CD4-positive, alpha-beta T cell treated with Interleukin-4 for 4 hours (primary cell): ENCODE results near the gene MRPL42.
"Not testable (repeated sequence)": the region's sequence is repeated elsewhere in the genome, so short reads cannot be mapped to it uniquely, and the experiment has no call there.

ENCODE experiments used
- DNase-seq: peaks from one replicate; pipeline ENCODE4 v3.0.0-alpha.2; 2020

MRPL42 gene

DNA sequence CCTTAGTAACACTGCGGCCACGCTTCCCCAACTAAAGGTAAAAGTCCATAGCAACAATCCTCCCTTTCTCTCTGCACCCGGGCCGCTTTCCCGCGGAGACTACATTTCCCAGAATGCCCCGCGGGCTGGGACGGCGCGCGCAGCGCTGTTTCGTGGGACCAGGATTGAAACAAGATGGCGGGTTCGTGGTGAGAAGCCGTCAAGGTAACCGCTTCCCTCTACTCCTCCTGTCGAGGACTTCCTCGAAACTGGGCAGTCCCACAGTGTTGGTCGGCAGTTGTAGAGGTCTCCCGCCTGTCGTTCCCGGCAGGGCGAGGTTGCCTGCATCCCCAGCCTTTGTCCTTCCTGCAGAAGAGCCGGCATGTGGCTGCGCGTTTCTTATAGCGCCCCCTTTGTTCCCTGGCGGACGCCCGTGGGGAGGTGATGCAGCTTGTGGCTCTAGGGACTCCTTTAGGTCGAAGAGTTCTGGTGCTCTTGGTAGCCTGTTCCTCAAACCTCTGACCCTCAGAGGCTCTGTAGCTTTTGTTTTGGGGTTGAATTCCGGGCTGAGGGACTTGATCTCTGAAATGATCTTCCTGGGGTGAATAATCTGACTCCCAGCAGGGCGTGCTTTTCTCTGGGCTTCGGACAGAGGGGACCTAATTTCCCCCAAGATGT lies at the start of gene MRPL42:
TSS of gene MRPL42 (plus strand) at position 164 of the 657 bp plus-strand sequence. CDS start 1,772 bp downstream, outside the sequence.
- peak; percentile 93 for DNase-seq

DNA sequence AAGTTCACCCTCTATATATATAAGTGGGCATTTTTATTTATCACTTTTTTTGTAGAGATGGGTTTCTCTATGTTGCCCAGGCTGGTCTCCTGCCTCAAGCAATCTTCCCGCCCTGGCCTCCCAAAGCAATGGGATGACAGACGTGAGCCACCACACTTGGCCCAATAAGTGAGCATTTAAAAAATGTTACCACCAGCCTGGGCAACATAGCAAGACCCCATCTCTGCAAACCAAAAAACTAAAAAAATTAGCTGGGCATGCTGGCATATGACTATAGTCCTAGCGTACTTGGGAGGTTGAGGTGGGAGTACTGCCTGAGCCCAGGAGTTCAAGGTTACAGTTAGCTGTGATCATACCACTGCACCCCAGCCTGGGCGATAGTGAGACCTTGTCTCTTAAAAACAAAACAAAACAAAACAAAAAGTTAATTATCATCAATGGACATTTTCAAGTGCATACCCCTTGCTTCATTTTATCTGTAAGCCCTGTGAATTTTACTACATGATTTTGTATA lies 49.3 kb upstream of the MRPL42 start:
- DNase-seq = no peak

DNA sequence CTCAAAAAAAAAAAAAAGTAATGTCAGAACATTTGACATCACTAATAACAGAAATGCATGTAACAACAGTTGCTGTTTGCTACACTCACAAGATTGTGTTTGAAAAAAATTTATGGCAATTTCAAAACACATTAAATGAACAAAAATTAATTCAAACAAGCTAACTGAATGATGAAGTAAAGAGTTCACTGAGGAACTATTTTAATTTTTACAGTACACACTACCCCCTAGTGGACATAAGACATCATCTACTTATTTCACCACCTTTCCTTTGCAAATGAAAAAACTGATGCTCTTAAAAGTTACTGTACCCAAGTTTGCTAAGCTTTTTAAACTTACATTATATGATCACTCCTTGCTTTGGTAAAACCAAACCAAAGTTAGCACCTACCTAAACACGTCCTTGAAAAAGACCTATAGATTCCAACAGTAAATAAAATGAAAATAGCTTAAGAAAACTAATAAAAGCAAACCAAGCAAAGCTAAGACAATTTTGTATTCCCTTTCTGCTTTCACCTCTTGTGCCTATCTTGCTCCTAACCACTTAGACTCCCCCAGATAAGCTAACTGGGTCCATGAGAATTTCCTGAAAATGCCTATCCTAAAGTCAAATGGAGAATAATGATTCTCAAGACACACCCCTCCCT lies 47.8 kb upstream of the MRPL42 start:
- DNase-seq = peak; percentile 64

DNA sequence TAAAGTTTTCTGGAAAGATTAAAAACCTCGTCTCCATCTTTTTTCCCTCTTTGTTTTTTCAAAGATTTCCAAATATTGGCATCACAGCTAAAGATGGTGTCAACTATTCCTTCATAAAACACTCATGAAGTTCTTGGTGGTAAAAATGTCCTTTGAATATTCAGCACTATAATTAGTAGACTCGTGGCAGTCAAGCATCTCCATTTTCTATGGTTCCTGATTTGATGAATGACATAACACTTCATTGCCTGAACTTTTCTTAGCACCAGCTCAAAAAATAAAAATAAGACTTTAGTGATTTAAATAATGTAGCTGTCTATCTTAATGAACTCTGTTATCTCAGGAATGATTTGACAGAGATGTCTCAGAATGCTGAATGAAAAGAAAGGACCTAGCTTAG lies 45.3 kb upstream of the MRPL42 start:
- no peak for DNase-seq

DNA sequence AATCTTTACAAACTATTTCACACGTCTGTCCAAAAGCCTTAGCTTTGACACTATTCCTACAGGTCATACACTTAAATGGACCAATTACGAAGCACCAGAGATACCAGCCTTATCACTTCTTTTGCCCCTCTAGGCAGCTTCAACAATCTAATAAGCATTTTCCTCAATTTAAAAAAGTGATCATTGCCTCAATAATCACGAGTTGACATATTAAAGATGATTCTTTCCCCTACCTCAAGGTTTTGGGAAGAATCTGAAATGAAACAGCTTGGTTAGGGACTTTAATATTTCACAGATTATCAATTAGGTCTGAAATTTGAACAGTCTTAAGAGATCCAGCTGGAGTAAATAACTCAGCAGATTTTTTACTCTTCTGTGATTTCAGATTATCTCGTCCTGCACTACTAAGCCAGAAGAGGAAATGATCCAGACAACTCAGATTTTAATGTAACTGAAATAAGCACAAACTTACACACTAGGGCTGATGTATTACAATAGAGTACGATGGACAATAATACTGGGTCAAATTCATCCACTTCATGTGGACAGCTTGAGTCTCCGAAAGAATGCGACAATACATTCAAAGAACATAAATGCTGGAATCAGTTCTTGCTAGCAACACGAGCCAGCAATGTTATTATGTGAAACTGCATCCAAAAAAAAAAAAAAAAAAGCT lies 41.4 kb upstream of the MRPL42 start:
- DNase-seq = no peak

DNA sequence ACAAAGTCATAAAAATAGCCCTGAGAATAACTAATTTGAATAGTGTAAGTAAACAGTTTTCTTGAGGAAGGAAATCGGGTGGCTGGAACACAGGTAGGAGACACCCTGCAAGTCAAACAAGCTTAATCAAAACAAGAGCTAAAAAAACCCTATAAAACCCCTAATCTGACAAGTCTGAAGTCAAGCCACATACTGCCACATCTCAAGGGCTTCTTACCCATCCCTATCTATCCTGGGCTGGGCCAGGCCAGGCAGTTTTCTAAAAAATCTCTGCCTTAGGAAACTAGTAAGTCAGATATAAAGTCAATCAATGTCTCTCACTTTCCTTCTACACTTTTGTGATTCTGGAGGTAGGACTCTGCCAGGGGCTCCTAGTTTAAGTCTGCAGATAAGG lies 40.9 kb upstream of the MRPL42 start:
- DNase-seq = peak; percentile 17

DNA sequence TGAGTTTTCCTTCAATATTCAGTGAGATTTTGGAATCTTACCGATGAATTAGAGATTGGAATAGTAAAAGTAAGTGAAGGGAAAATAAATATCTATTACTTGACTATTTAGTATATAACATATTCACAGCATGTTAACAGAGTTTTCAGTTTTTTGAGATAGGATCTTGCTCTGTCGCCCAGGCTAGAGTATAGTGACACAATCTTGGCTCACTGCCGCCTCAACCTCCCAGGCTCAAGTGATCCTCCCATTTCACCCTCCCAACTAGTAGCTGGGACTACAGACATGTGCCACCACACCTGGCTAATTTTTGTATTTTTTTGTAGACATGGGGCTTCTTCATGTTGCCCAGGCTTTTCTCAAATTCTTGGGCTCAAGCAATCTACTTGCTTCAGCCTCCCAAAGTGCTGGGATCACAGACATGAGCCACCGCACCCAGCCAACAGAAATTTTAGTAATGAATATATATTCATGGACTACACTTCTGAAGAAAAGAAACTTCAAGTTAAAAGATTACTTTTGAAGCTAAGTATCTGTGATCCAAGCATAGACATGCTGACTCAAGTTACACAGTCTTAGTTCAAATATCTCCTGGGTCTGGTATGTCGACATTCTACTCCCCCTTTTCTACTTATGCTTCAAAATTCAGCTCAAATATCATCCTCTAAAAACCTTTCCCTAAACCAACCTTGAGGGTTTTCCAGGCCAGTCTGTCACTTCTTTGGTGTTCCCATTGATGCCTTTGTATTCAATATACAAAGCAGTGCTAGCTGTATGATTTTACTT lies 39.3 kb upstream of the MRPL42 start:
- no peak for DNase-seq

DNA sequence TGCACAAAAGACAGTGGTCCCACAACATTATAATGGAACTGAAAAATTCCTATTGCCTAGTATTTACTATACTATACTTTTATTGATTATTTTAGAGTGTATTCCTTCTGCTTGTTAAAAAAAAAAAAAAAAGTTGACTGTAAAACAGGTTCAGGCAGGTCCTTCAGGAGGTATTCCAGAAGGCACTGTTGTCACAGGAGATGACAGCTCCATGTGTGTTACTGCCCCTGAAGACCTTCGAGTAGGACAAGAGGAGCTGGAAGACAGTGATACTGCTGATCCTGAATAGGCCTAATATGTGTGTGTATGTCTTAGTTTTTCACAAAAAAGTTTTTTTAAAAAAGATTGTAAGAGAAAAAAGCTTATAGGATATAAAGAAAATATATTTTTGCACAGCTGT lies 37.9 kb upstream of the MRPL42 start:
- no peak for DNase-seq

DNA sequence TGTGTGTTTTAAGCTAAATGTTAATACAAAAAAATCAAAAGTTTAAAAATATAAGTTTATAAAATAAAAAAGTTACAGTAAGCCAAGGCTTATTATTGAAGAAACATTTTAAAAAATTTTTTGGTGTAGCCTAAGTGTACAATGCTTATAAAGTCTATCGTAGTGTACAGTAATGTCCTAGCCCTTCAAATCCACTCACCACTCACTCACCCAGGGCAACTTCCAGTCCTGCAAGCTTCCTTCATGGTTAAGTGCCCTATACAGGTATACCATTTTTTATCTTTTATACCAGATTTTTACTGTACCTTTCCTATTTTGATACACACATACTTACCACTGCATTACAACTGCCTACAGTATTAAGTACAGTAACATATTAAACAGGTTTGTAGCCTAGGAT lies 37.5 kb upstream of the MRPL42 start:
- no peak for DNase-seq

DNA sequence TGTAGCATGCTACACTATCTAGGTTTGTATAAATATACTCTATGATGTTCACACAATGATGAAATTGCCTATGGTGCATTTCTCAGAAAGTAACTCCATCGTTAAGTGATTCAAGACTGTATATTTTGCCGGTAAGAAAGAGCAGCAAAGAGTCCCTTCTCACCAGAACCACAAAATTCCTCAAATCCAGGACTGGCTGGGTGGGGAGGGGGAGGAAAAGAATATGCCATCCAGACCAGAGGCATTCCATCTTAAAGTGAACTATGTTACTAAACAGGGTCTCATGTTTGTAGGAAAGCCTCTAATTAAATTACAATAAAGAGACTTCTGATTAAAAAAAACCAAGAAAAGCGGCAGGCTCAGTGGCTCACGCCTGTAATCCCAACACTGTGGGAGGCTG lies 37.0 kb upstream of the MRPL42 start:
- no peak for DNase-seq

DNA sequence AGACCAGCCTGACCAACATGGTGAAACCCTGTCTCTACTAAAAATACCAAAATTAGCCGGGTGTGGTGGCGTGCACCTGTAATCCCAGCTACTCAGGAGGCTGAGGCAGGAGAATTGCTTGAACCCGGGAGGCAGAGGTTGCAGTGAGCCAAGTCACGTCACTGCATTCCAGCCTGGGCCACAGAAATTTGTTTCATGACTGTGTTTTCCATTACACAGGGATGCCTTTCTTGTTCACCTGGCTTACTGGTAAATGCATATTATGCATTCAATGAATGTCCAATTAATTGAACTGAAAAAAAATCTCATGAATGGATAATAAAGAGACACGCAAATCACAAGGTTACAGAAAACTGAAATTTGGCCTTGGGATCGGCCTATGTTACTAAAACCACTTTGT lies 35.3 kb upstream of the MRPL42 start:
- DNase-seq = not testable (repeated sequence)

DNA sequence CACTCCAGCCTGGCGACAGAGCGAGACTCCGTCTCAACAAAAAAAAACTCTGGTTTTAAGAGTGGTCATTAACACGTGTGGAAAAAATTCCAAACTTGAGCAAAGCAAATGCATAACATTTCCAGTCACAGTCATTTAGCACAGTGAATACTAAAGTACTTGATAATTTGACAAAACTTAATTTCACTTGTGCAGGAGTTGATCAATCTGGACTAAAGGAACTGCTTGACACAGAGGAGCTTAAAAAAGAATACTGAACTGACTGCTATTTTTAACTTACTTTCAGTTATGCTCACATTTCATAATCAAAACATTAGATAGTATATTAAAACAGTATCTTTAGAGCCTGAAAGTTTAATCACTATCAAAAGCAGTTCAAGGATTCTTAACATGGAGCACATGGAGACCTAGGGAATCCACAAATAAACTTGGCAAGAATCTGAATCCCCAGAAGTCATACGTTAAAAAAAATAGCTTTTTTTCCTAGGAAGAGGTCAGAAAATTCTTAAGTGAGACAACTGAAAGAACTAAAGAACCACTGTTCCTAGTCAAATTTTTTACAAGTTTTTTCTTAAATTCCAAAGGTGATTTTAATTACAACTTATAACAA lies 33.0 kb upstream of the MRPL42 start:
- DNase-seq = no peak

DNA sequence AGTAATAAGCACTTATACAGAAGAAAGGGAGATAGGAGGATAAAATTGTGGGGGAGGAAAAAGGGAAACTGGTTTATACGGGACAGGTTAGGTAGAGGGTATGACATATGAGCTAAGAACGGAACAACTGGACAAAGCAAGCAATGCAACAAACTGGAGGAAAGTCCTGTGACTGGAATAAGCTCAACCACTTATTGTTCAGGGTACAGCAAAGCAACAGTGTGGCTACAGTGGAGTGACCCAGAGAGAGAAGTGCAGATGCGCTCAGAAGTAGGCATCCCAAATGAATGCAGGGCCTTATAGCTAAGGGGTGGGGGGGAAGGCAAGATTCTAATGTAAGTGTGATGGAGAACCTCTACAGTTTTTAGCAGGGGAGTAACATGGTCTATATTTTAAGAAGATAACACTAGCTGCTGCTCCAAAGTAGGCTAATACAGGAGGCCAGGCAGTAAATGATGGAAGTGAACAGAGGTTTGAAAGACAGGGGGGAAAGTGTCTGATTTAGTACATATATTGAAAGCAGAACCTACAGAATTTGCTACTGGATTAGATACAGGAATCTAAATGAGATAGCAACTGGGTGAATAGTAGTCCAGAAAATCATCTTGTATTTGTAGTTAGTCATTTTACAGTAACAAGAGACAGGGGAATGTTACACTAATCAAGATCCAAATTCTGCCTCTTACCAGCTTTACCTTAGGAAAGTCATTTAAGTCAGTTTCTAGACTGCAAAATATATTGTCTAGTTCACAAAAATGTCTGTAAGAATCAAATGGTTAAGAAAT lies 28.9 kb upstream of the MRPL42 start:
- DNase-seq = no peak

DNA sequence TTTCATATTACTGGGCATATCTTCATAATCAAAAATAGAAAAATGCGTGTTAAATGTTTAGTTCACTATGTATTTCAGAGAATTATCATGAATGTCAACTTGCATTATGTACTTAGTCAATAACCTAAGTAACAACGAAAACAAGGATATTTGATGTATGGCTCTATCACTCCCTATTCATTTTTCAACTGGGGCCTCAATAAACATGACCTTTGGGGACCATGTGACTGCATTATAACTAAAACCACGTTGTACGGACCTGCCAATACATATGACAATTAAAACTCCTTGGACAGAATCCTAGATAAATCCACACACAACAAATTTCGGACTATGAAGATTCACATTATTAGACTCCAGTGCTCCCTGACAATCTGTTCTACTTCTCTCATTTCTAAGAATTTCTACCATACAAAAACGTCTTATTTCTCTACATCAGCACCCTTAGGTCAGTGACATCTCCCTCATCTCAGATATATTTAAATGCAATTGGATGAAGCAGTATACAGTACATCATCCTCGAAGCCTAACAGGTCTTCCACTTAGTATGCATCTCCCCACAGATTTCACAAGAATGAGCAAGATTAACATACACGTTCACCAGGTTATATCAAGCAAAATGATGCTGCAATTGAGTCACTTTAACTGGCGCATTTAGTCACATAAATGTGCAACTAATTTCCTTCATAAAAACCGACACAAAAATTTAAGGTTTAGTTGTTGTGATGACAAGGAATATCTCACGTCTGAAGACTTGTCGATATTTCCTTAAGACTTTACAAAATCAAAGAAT lies 27.1 kb upstream of the MRPL42 start:
- peak; percentile 40 for DNase-seq

DNA sequence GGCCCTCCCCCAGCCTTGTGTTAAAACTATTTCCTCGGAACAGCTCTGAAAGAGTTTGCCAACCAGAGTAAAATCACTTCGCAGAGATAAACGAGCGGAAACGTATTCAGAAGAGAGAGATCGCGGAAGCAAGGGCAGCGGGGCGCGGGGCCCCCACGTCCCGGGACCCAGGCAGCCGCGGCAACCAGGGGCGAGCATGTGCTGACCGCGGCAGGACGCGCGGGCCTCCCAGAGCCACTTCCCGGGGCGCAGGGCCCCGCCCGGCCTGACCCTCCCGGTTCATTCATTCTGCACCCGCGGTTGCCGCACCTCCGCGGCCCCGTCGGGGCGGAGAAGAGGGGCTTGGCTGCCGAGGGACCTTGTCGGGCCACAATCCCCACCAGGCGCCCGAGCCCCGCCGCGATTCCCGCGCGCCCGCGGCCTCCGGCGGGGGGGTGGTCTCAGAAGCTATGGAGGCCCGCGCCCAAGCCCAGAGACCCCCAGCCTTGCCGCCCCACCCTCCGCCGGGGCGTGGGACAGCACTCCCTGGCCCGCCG lies 26.2 kb upstream of the MRPL42 start:
- DNase-seq = peak; percentile 48

DNA sequence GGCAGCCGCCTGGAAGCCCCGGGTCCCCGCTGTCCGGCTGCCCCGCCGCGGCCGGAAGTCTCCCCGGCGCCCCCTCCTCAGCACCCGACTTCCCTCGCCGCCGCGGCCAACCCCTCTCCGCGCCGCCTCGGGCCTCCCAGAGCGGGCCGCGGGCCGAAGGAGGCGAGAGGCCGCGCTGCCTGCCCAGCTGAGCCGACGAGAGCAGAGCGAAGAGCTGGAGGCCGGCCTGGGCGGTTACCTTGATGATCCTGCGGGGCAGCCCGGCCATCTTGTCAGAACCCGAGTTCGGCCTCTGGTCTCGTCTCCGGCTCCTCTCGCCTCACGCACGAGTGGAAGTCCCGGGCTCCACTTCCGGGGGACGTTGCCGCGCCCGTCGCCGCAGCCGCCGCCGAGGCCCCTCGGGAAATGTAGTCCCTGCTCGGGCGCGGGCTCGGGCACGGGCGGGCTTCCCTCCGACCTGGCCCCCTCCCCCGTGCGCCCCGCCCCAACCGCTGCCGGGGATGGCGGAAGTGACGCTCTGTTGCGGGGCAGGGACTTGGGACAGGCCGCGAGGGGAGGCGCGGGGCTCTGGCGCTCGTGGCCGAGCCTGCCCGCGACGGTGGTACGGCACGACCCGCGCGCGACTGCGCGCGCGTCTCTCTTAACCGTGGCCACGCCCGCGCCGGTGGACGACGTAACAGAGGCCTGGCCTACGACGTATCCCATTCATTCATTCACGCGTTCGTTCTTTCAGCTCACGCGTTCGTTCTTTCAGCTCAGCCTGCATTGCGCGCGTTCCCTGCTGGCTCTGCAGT lies 25.5 kb upstream of the MRPL42 start, which contains the start of gene UBE2N:
TSS of gene UBE2N (minus strand) at position 331 of the 794 bp plus-strand sequence. CDS start at position 268, 63 bp downstream.
- DNase-seq = peak; percentile 94

DNA sequence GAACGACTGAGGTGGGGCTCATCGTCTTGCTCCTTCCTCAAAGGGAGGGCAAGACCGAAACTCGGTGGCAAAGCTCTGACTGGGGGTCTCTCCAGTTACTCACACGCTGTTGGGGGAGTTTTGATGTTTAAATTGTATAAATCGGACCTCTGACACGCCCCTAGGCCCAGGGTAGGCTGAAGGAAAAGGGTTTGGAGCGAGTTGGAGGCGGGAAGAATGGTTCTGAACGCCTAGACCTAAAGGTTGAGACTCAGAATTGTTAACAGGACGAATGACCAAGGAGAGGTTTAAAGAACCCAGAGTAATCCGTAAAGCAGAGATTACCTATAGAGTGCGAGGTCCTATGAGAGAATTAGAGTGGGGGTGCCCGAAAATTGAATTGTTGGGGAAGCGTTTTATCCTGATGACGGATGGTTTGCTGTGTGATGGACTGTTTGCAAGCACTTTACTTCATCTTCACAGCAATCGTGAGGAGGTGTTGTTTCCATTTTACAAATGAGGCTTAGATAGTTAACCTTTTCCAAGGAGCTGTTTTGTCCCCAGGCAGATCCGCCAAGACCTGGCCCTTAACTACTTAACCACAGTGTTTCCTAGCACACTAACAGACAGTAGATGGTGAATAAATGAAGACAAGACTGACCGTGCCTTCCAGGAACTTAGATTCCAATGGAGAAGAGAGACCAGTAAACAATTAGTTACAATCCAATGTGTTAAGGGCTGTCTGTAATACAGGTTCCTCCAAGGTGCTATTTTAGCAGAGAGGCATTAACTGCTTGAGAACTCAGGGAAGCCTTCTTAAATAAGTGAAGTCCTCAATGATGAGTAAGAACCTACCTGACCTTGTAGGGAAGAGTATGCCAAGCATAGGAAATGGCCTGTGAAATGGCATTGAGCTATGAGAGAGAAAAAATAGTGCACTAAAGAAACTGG lies 24.6 kb upstream of the MRPL42 start:
- DNase-seq = no peak

DNA sequence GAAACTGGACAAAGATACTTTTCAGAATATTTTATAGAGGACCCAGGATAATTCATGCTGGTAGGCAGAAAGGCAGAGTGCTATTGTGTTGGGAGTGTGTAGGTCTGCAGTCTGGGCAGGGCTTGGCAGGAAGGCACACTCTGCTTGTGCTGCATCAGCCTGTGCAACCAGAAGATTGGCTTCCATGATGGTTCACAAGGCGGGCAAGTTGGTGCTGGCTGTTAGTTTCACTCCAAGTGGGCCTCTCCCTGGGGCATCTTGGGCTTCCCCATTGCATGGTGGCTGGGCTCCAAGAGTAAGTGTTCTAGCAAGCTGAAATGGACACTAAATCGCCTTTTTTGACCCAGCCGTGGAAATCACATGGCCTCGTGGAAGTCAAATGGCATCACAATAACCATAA lies 23.7 kb upstream of the MRPL42 start:
- no peak for DNase-seq
